ENCODE data around the gene CEP192.
A peak's percentile ranks its signal among the peaks of the same experiment; 100 is the strongest.

Gene CEP192

GRCh38 chr18:13051950-13052349, 60.8 kb downstream of the CEP192 start:
- peak; percentile 7 for DNase-seq (ENCODE audit: low spot score)
- TF ChIP-seq CTCF (IDR thresholded peaks at IDR 0.05; ENCODE audit: extremely low read depth, missing control alignments) = no peak

GRCh38 chr18:13054336-13054735, 63.2 kb downstream of the CEP192 start:
- no peak for DNase-seq (ENCODE audit: low spot score)
- no peak for TF ChIP-seq CTCF (IDR thresholded peaks at IDR 0.05; ENCODE audit: extremely low read depth, missing control alignments)

GRCh38 chr18:13061630-13062189, 70.5 kb downstream of the CEP192 start:
- DNase-seq (ENCODE audit: low spot score) = no peak
- TF ChIP-seq CTCF (IDR thresholded peaks at IDR 0.05; ENCODE audit: extremely low read depth, missing control alignments) = no peak

- DNase-seq (ENCODE audit: low spot score) = no peak
- TF ChIP-seq CTCF (IDR thresholded peaks at IDR 0.05; ENCODE audit: extremely low read depth, missing control alignments) = no peak
Measured at GRCh38 chr18:13067124-13067523, 76.0 kb downstream of the CEP192 start.

GRCh38 chr18:13067966-13068365, 76.8 kb downstream of the CEP192 start:
- no peak for TF ChIP-seq CTCF (IDR thresholded peaks at IDR 0.05; ENCODE audit: extremely low read depth, missing control alignments)
- no peak for DNase-seq (ENCODE audit: low spot score)

GRCh38 chr18:13070460-13070859, 79.3 kb downstream of the CEP192 start:
- no peak for DNase-seq (ENCODE audit: low spot score)
- no peak for TF ChIP-seq CTCF (IDR thresholded peaks at IDR 0.05; ENCODE audit: extremely low read depth, missing control alignments)

GRCh38 chr18:13076886-13077285, 85.7 kb downstream of the CEP192 start:
- TF ChIP-seq CTCF (IDR thresholded peaks at IDR 0.05; ENCODE audit: extremely low read depth, missing control alignments) = no peak

More at GRCh38 chr18:13076886-13077285, 85.7 kb downstream of the CEP192 start:
- no peak for DNase-seq (ENCODE audit: low spot score)
